ENCODE measurements around the gene EFHC2.

- no peak for TF ChIP-seq CTCF (conservative IDR thresholded peaks at IDR 0.05 in 1 of 2, IDR thresholded peaks at IDR 0.05 in 1 of 2; ENCODE audit: low read depth in 1 of 2, low read length in 2 of 2)
- TF ChIP-seq EZH2 (IDR thresholded peaks at IDR 0.05; ENCODE audit: low read length, missing control alignments): no peak
These were observed 160.1 kb downstream of the EFHC2 start for GRCh38 chrX:44183329-44183728.
